Stimulated activated CD4-positive, alpha-beta T cell treated with anti-CD3 and anti-CD28 coated beads, TNF-alpha, amount 100 ng/mL, for 1 hour (primary cell): ENCODE data around the gene TTLL12.
"Not testable (repeated sequence)": the region's sequence is repeated elsewhere in the genome, so short reads cannot be mapped to it uniquely, and the experiment has no call there.

Experiments used
- DNase-seq, 3 donors: peaks; one replicate each; pipeline ENCODE4 v3.0.0-alpha.2; 2020; ENCODE audit warnings: low read depth in 3 of 3, low spot score in 1 of 3

The TTLL12 gene

GRCh38 chr22:43157874-43158546 lies 28.9 kb downstream of the TTLL12 start:
- no peak for DNase-seq

DNA sequence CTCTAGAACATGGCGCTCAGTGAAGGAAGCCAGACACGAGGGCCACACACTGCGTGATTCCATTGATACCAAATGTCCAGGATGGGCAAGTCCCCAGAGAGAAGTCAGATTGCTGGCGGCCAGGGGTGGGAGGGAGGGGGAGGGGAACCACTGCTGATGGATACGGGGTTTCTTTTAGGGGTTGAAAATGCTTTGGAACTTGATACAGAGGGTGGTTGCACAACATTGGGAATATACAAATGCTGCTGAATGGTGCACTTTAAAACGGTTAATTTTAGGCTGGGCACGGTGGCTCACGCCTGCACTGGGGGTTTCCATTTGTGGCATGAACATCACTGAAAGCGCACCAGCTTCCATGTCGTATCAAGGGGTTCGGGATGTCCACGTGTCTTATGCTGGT lies 30.5 kb downstream of the TTLL12 start:
- DNase-seq: no peak

GRCh38 chr22:43155789-43156188 lies 31.1 kb downstream of the TTLL12 start:
- DNase-seq: no peak

- no peak for DNase-seq
Measured at GRCh38 chr22:43154887-43155536, 31.9 kb downstream of the TTLL12 start.

GRCh38 chr22:43153899-43154298 lies 33.0 kb downstream of the TTLL12 start:
- DNase-seq: no peak

DNA sequence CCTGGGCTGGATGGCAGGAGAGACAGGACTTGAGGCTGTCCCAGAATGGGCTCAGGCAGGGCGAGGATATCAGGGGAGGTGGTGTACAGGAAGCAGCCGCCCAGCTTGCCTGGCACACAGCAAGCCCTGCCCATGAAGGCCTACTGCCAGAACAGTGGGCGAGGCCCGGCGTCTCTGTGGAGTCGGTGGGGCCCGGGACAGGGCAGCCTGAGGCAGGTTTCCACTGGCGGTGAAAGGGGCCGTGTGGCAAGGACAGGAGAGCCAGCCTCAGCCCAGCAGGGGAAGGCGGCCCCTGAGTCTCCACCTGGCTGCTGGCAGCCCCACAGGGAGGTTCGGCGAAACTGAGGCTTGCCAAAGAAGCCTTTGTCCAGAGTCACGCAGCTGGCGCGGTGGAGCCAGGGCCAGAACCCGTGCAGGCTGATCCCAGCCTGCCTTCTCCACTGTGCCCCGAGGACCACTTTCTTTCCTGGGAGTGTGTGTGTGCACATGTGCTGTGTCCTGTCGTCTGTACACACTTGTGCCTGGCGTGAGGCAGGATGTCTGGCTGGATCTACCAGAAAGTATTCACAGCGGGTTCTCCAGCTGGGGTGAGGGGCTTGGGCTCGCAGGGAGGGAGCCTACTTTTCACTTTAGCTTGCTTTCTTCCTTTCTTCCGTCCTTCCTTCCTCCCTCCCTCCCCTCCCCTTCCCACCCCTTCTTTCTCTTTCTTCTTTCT lies 34.4 kb downstream of the TTLL12 start:
- DNase-seq: peak; percentile 9 to 42 (median 12)

DNA sequence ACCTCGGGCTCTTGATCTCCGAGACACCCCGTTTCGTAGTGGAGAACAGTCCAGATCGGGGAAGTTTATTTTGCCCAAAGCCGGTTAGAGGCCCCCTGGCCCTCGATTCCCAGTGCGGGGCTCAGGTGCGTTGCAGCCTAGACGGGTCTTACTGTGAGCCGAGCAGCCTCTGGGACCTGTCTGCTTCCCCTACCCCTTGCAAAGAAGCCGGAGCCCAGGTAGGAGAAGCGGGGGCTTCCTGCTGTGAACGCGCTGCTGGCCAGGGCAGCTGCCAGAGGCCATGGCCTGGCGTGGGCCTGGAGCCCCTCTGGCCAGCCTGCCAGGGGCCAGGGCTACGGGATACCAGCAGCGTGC lies 35.0 kb downstream of the TTLL12 start:
- DNase-seq: no peak

GRCh38 chr22:43151251-43152002 lies 35.5 kb downstream of the TTLL12 start, which contains the start of gene TSPO:
TSPO (plus strand) TSS chr22:43151559; CDS start chr22:43159239, 7,680 bp downstream.
- peak; percentile 13 to 59 (median 22) for DNase-seq

DNA sequence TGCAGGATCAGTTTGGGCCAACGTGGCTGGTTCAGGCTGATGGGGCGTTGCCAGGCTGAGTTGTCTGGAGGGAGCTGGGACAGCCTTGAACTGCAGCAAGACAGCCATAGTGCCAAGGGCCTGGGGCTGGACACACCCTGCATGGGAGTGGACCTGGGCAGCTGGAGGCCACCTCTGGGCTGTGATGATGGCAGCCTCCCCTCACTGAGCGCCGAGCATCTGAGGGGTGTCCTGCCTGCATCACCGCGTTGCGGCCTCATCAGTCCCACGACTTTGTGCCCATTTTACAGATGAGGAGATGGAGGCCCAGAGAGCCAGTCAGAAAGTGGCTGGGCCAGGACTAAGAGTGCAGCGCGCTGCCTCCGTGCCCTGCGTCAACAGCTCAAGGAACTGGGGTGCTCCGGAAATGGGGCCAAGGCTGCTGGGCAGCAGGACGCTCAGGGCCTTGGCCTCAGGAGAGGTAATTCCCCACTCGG lies 36.2 kb downstream of the TTLL12 start:
- no peak for DNase-seq

DNA sequence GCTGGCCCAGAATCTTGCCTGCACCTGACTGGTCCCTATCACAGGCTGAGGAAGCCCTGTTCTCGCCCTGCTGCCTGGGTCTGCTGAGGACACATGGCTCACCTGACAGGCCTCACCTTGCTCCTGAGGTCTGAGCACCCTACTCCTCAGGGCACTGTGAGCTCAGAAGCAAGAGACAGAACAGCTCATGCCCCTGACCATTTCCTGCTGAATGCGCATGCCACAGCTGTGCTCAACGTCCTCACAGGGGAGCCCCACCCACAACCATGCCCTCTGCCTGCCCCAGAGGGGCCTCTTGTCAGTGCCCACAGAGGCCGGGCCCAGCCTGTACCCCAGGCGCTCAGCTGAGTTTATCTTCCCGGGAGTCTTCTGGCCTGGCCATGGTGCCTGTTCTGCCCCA lies 38.4 kb downstream of the TTLL12 start:
- DNase-seq: no peak

DNA sequence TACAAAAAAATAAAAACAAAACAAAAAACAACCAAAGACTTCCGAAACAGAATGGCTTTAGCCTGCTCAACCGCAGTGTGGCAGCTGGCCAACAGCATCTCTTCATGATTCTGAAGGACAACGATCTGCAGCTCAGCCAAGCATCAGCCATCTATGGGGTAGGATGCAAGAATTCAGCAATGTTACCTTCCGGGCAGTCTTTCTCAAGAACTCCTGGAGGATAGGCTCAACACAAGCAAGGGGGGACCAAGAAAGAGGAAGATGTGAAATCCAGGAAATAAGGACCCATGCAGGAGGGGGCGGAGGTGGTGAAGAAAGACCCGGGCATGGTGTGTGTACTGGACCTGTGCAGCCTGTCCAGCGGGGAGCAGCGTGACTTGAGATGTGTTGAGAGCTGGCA lies 39.1 kb downstream of the TTLL12 start:
- no peak for DNase-seq

- DNase-seq: not testable (repeated sequence)
Measured at GRCh38 chr22:43146332-43146731, 40.6 kb downstream of the TTLL12 start.

DNA sequence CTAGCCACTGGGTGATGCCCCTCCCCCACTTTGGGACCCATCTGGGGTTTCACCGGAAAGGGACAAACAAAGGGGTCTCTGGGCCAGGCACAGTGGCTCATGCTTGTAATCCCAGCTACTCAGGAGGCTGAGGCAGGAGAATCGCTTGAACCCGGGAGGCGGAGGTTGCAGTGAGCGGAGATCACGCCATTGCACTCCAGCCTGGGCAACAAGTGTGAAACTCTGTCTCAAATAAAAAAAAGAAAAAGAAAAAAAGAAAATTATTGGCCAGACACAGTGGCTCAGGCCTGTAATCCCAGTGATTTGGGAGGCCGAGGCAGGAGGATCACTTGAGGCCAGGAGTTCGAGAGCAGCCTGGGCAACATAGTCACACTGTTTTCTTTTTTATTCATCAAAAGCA lies 41.6 kb downstream of the TTLL12 start:
- DNase-seq: not testable (repeated sequence)

DNA sequence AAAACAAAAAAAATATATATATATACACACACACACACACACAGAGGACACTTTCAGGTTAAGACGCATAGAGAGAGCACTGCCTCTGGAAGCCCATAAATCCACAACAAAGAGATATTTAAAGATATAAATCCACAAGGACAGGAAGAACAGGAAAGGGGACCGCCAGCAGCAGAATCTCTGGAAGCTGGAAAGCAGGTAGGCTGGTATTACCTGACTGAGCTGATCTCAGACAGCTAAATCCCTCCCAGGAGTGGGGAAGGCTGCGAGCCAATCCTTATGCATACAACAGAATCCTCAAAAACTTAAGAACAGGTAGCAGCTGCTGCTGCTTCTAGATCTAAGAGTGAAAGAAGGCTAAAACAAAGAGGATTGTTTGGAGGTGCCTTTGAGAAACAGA lies 42.0 kb downstream of the TTLL12 start:
- DNase-seq: no peak

- DNase-seq: peak; percentile 45 to 74 (median 53)
Measured at GRCh38 chr22:43142880-43143562, 43.9 kb downstream of the TTLL12 start, which contains the start of gene MCAT. MCAT (minus strand) TSS chr22:43143398; CDS start chr22:43143348, 50 bp downstream.

- no peak for DNase-seq
Measured at GRCh38 chr22:43136801-43137200, 50.1 kb downstream of the TTLL12 start.

- peak in 1 of 3 donors; percentile 5 for DNase-seq
Measured at GRCh38 chr22:43136255-43136654, 50.7 kb downstream of the TTLL12 start.

DNA sequence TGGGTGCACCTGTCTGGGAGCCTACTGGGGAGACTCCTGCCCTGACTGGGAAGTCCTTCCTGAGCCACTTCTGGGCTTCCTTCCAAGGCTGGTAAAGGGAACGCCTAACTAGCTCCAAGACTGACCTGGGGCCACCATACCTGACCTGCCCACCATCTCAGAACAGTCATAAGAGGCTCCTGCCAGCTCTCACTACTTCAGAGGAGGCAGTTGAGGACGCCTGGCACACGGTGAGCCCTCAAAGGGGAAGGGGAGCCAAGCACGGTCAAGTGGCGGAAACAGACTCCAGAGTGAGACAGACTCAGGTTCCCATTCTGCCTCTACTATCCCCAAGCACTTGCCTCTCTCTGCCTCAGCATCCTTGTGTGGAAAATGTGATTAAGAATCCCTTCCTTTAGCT lies 51.4 kb downstream of the TTLL12 start:
- DNase-seq: no peak

- DNase-seq: no peak
Measured at GRCh38 chr22:43134553-43134952, 52.4 kb downstream of the TTLL12 start.

- no peak for DNase-seq
Measured at GRCh38 chr22:43133401-43133800, 53.5 kb downstream of the TTLL12 start.
